IMR-90 (cell line): ENCODE data around the gene GALNT9. TPM values are rescaled to one million over a fixed set of nuclear protein-coding genes. Genes with fewer than 3 reads are reported as not detected.
A peak's percentile ranks its signal among the peaks of the same experiment; 100 is the strongest.

Experiments used
- ATAC-seq: fragments of 200-7000 bp; cut with Tn5 transposase; 2 replicates; pipeline ENCODE4 v1.9.1; 2020; ENCODE audit warnings: low read depth, mild to moderate bottlenecking, moderate library complexity
- BruUV-seq: library from RNA; stranded (reverse); fragments of 400-500 nt; replicated peaks from 2 replicates; lab custom pipeline; 2021; lab: Mats Ljungman, UMichigan
- CTCF ChIA-PET: fragments of 300-600 bp; formaldehyde crosslinking; extraction: SDS; loops from one replicate; lab custom pipeline; 2021; ENCODE audit warnings: antibody characterized with exemption; lab: Yijun Ruan, JAX
- POLR2A ChIA-PET: fragments of 300-600 bp; sonication (Branson Sonifier 250); formaldehyde crosslinking; loops from one replicate; lab custom pipeline; 2022; ENCODE audit warnings: antibody characterized with exemption; ENCODE audit not compliant: unreplicated experiment; lab: Charles Lee
- DNase-seq: peaks from one replicate; pipeline ENCODE4 v3.0.0; 2013
- H2AFZ ChIP-seq: replicated peaks from 2 replicates; pipeline ENCODE3; 2013; ENCODE audit warnings: low read length, mild to moderate bottlenecking; ENCODE audit not compliant: poor library complexity
- H2AK5ac ChIP-seq: 2 replicates; pipeline ENCODE4 v1.6.1; 2013; ENCODE audit warnings: low read depth, low read length, inconsistent platforms
- H2AK9ac ChIP-seq: replicated peaks from 2 replicates; pipeline ENCODE3; 2013; ENCODE audit warnings: mild to moderate bottlenecking, low read depth, low read length, moderate library complexity; ENCODE audit not compliant: poor library complexity
- H2BK120ac ChIP-seq: 2 replicates; pipeline ENCODE4 v1.6.1; 2013; ENCODE audit warnings: low read depth, low read length, inconsistent platforms
- H2BK15ac ChIP-seq: 3 replicates; pipeline ENCODE4 v1.6.1; 2013; ENCODE audit warnings: low read depth, low read length, inconsistent platforms
- H2BK20ac ChIP-seq: 2 replicates; pipeline ENCODE4 v1.6.1; 2013; ENCODE audit warnings: low read depth, mild to moderate bottlenecking, inconsistent platforms, low read length, moderate library complexity
- H2BK5ac ChIP-seq: 2 replicates; pipeline ENCODE4 v1.6.1; 2013; ENCODE audit warnings: mild to moderate bottlenecking, low read depth, low read length, inconsistent platforms; ENCODE audit not compliant: poor library complexity, severe bottlenecking
- H3K14ac ChIP-seq: replicated peaks from 2 replicates; pipeline ENCODE4 v1.6.1; 2013; ENCODE audit warnings: low read depth, low read length, inconsistent platforms
- H3K18ac ChIP-seq: 2 replicates; pipeline ENCODE4 v1.6.1; 2013; ENCODE audit warnings: low read depth, low read length, control low read depth
- H3K23ac ChIP-seq: 2 replicates; pipeline ENCODE4 v1.6.1; 2013; ENCODE audit warnings: low read depth, low read length, inconsistent platforms
- H3K27ac ChIP-seq: 2 replicates; pipeline ENCODE4 v1.5.1; 2013; ENCODE audit warnings: mild to moderate bottlenecking, control low read depth, low read length; ENCODE audit not compliant: insufficient read depth
- H3K27me3 ChIP-seq: 2 replicates; pipeline ENCODE4 v1.6.1; 2013; ENCODE audit warnings: low read length; ENCODE audit not compliant: control insufficient read depth, insufficient read depth
- H3K36me3 ChIP-seq: 2 replicates; pipeline ENCODE4 v1.6.1; 2013; ENCODE audit warnings: low read length, mixed read lengths; ENCODE audit not compliant: control insufficient read depth, insufficient read depth
- H3K4ac ChIP-seq: 2 replicates; pipeline ENCODE4 v1.6.1; 2013; ENCODE audit warnings: low read depth, low read length, inconsistent platforms
- H3K4me1 ChIP-seq: 2 replicates; pipeline ENCODE4 v1.6.1; 2013; ENCODE audit warnings: low read length, mixed read lengths; ENCODE audit not compliant: control insufficient read depth, insufficient read depth
- H3K4me2 ChIP-seq: 2 replicates; pipeline ENCODE4 v1.6.1; 2013; ENCODE audit warnings: low read depth, mild to moderate bottlenecking, control low read depth, low read length, moderate library complexity
- H3K4me3 ChIP-seq: 2 replicates; pipeline ENCODE4 v1.5.1; 2013; ENCODE audit warnings: low read depth, mild to moderate bottlenecking, control low read depth, low read length, moderate library complexity; ENCODE audit not compliant: insufficient read depth
- H3K56ac ChIP-seq: 2 replicates; pipeline ENCODE4 v1.6.1; 2013; ENCODE audit warnings: low read length, inconsistent platforms; ENCODE audit not compliant: insufficient read depth; ENCODE audit errors: extremely low read depth
- H3K79me1 ChIP-seq, 2 experiments: 2 replicates each; pipeline ENCODE4 v1.6.1; 2013; ENCODE audit warnings: low read length in 2 of 2, inconsistent platforms in 1 of 2, low read depth in 1 of 2
- H3K9ac ChIP-seq: 2 replicates; pipeline ENCODE4 v1.6.1; 2013; ENCODE audit warnings: low read depth, low read length, control low read depth
- H3K9me1 ChIP-seq: 2 replicates; pipeline ENCODE4 v1.6.1; 2013; ENCODE audit warnings: low read length, inconsistent platforms; ENCODE audit not compliant: insufficient read depth
- H3K9me3 ChIP-seq: 2 replicates; pipeline ENCODE4 v1.6.1; 2013; ENCODE audit warnings: low read length; ENCODE audit not compliant: control insufficient read depth, insufficient read depth
- H4K20me1 ChIP-seq: 2 replicates; pipeline ENCODE4 v1.6.1; 2013; ENCODE audit warnings: low read length, inconsistent platforms; ENCODE audit not compliant: insufficient read depth
- H4K5ac ChIP-seq: 2 replicates; pipeline ENCODE4 v1.6.1; 2013; ENCODE audit warnings: mild to moderate bottlenecking, low read depth, low read length, control low read depth
- H4K8ac ChIP-seq, 2 experiments: 2 replicates each; pipeline ENCODE4 v1.6.1; 2013; ENCODE audit warnings: low read depth in 2 of 2, low read length in 2 of 2, control low read depth in 1 of 2, inconsistent platforms in 1 of 2
- H4K91ac ChIP-seq: 2 replicates; pipeline ENCODE4 v1.6.1; 2013; ENCODE audit warnings: low read depth, low read length, inconsistent platforms; ENCODE audit not compliant: insufficient read depth
- BHLHE40 ChIP-seq: fragments of 150-350 bp; IDR thresholded peaks from 2 replicates; pipeline ENCODE4 v1.6.1; 2016; ENCODE audit warnings: mild to moderate bottlenecking, low read depth, low read length
- CEBPB ChIP-seq: IDR thresholded peaks from 2 replicates; pipeline ENCODE4 v1.6.1; 2012; ENCODE audit warnings: low read depth, low read length, improper control_type of control experiment
- CHD1 ChIP-seq: IDR thresholded peaks from 2 replicates; pipeline ENCODE4 v1.6.1; 2012; ENCODE audit warnings: low read depth, low read length, improper control_type of control experiment
- CTCF ChIP-seq: conservative IDR thresholded peaks from 2 replicates; pipeline ENCODE4 v1.5.1; 2012; ENCODE audit warnings: mild to moderate bottlenecking, low read depth, low read length, improper control_type of control experiment
- FOS ChIP-seq: fragments of 150-350 bp; IDR thresholded peaks from 2 replicates; pipeline ENCODE4 v1.6.1; 2016; ENCODE audit warnings: low read depth, low read length
- MAFK ChIP-seq: IDR thresholded peaks from 2 replicates; pipeline ENCODE4 v1.6.1; 2012; ENCODE audit warnings: low read depth, low read length, improper control_type of control experiment
- MAZ ChIP-seq: IDR thresholded peaks from 2 replicates; pipeline ENCODE4 v1.6.1; 2012; ENCODE audit warnings: low read depth, mild to moderate bottlenecking, low read length, improper control_type of control experiment, moderate library complexity, borderline replicate concordance
- MXI1 ChIP-seq: IDR thresholded peaks from 2 replicates; pipeline ENCODE4 v1.6.1; 2012; ENCODE audit warnings: low read depth, mild to moderate bottlenecking, low read length, moderate library complexity, borderline replicate concordance
- NFE2L2 ChIP-seq: fragments of 150-350 bp; IDR thresholded peaks from 2 replicates; pipeline ENCODE4 v1.6.1; 2016; ENCODE audit warnings: low read depth, mild to moderate bottlenecking, low read length
- RAD21 ChIP-seq: IDR thresholded peaks from 2 replicates; pipeline ENCODE4 v1.6.1; 2012; ENCODE audit warnings: low read length, improper control_type of control experiment
- RCOR1 ChIP-seq: IDR thresholded peaks from 2 replicates; pipeline ENCODE4 v1.6.1; 2012; ENCODE audit warnings: mild to moderate bottlenecking, low read length, improper control_type of control experiment; ENCODE audit not compliant: insufficient replicate concordance
- RFX5 ChIP-seq: IDR thresholded peaks from 2 replicates; pipeline ENCODE4 v1.8.0; 2012; ENCODE audit warnings: low read depth, mild to moderate bottlenecking, low read length, moderate library complexity
- SMC3 ChIP-seq: fragments of 150-350 bp; IDR thresholded peaks from 2 replicates; pipeline ENCODE4 v1.6.1; 2016; ENCODE audit warnings: low read depth, mild to moderate bottlenecking, antibody characterized with exemption, low read length, moderate library complexity
- USF2 ChIP-seq: fragments of 150-350 bp; IDR thresholded peaks from 2 replicates; pipeline ENCODE4 v1.6.1; 2017; ENCODE audit warnings: mild to moderate bottlenecking, antibody characterized with exemption, low read length, low read depth
- WGBS, 2 experiments: methylation state at CpG; one replicate each; pipeline versions ENCODE4 v1.1.5 to v1.1.7; 2013; ENCODE audit warnings: missing lambda C conversion rate in 2 of 2; ENCODE audit not compliant: insufficient read length in 1 of 2; ENCODE audit errors: extremely low coverage in 2 of 2; 5-methylcytosine and 5-hydroxymethylcytosine counted together
- dilution Hi-C: fragments of 300-500 bp; cut with HindIII; formaldehyde crosslinking; loops from one replicate; pipeline ENCODE4 v1.14.3; 2018; ENCODE audit warnings: low sequenced_read_pairs; ENCODE audit not compliant: unreplicated experiment
- in situ Hi-C: fragments of 300-500 bp; cut with MboI; formaldehyde crosslinking; loops from 3 replicates; pipeline ENCODE4 v1.14.3; 2019; ENCODE audit warnings: low sequenced_read_pairs, inconsistent platforms, mixed read lengths
- intact Hi-C: fragments of 100-400 bp; cut with micrococcal nuclease; formaldehyde crosslinking; loops from 2 replicates; pipeline ENCODE4 v1.10.0; 2022
- polyA plus RNA-seq, 3 experiments: library from polyadenylated mRNA; depleted of rRNA; stranded (reverse); fragments of >200 nt; gene quantifications; 2 replicates each; pipeline ENCODE4 v1.2.3, GENCODE V29; 2012; ENCODE audit warnings: low replicate concordance in 1 of 3
- total RNA-seq: library from RNA; depleted of rRNA; stranded (reverse); fragments of >200 nt; gene quantifications from 2 replicates; pipeline ENCODE4 v1.2.3, GENCODE V29; 2012
- TF ChIP-seq, protein P1 (sequence below): fragments of 150-350 bp; IDR thresholded peaks from 2 replicates; pipeline ENCODE4 v1.6.1; 2016; ENCODE audit warnings: low read depth, mild to moderate bottlenecking, low read length, moderate library complexity, borderline replicate concordance

GALNT9 gene
- total and polyA plus RNA-seq, 2 of the 4 experiments (the other 2 are of a cell fraction), result under 0.01 to 0.12 TPM

- CTCF ChIA-PET, result interaction anchor here (1.4 kb wide), 1 partner anchor 9 kb away, joined by 5 read pairs; no protein-coding TSS in a partner anchor
- TF ChIP-seq CEBPB (peak; percentile 93), SMC3 (no peak), RAD21 (no peak), MXI1 (no peak), BHLHE40 (peak; percentile 64; the same call in 1 of the 2 replicates), CHD1 (no peak), CTCF (no peak), MAFK (no peak), USF2 (no peak), RFX5 (no peak), RCOR1 (no peak), MAZ (peak; percentile 72; the same call in 1 of the 2 replicates), NFE2L2 (no peak), FOS (0 out of 2 replicates have a peak, but pooled peaks have one; percentile 29)
- TF ChIP-seq, protein P1, sequence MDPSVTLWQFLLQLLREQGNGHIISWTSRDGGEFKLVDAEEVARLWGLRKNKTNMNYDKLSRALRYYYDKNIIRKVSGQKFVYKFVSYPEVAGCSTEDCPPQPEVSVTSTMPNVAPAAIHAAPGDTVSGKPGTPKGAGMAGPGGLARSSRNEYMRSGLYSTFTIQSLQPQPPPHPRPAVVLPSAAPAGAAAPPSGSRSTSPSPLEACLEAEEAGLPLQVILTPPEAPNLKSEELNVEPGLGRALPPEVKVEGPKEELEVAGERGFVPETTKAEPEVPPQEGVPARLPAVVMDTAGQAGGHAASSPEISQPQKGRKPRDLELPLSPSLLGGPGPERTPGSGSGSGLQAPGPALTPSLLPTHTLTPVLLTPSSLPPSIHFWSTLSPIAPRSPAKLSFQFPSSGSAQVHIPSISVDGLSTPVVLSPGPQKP, result no peak
Observed at GRCh38 chr12:132162508-132163031, 166.8 kb downstream of the GALNT9 start.

More at GRCh38 chr12:132162508-132163031, 166.8 kb downstream of the GALNT9 start:
- Histone ChIP-seq H2BK15ac (no peak overlapping the region), H4K8ac (no peak overlapping the region), H3K18ac (no peak overlapping the region), H4K5ac (no peak overlapping the region), H3K9me3 (no peaks in the 10 kb centered on the region), H3K23ac (no peak overlapping the region), H2AFZ (peak overlapping the region; percentile 63), H2BK5ac (no peak overlapping the region), H3K4me3 (no peak overlapping the region), H3K9me1 (peaks cover 10% of the 10 kb centered on the region; the same call in 1 of the 2 replicates), H3K4me1 (peaks cover 7% of the 10 kb centered on the region), H3K14ac (no peak overlapping the region), H3K9ac (no peak overlapping the region), H3K79me1 (no peaks in the 10 kb centered on the region), H4K91ac (no peak overlapping the region), H4K20me1 (peaks cover 11% of the 10 kb centered on the region; the same call in 1 of the 2 replicates), H3K27me3 (peaks cover 6% of the 10 kb centered on the region; the same call in 1 of the 2 replicates), H3K36me3 (no peaks in the 10 kb centered on the region; the same call in 1 of the 2 replicates), H3K27ac (no peak overlapping the region), H2BK20ac (no peak overlapping the region), H3K4ac (no peak overlapping the region), H2BK120ac (no peak overlapping the region), H2AK9ac (peak overlapping the region; percentile 78), H3K56ac (no peak overlapping the region), H3K4me2 (peak overlapping the region; percentile 41), H2AK5ac (0 out of 2 replicates have a peak overlapping the region, but pooled peaks have one; percentile 33)
- 0% methylated on average over 1 of the region's 17 CpGs; no CpG with 5 or more reads in 1 of the 2 experiments for WGBS, 2 experiments
- POLR2A ChIA-PET, result no interaction called here
- in situ Hi-C loops (no loop called here), dilution Hi-C loops (no loop called here), intact Hi-C loops (no loop called here)
- BruUV-seq, result no TSS peak
- peak; percentile 91 for ATAC-seq
- peak; percentile 77 for DNase-seq
